Measurements from ENCODE around the gene PCCA.
"Not testable (repeated sequence)": the region's sequence is repeated elsewhere in the genome, so short reads cannot be mapped to it uniquely, and the experiment has no call there.

Gene PCCA

DNA sequence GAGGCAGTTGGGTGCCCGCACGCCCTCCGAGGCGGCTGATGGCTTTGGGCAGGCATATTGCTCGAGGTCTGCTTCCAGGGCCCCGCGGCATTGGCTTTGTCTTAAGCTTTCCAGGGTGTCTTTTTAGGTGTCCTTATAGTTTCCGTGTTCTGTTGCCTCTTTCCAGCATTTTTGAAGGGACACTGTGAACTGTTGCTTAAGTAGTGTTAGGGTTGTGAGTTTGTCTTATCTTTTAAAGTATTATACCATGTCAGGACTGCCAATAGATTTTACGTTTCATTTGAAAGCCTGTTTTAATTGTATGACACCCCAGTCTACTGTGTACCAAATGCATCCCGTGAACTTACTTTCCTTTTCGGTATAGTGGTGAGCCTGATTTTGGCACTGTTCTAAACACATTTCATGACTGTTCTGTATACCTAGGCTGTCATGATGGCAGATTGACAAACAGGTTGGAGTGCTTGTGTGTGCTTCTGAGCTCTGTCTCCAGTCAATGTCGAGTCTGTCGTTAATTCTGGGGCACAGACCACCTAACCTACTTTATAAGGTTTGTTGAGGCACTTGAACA, 656 bp downstream of the PCCA start:
- ATAC-seq, result peak; percentile 79
- Mint-ChIP-seq H3K4me1 (peaks cover 36% of the 10 kb centered on the region), H3K9me3 (no peaks in the 10 kb centered on the region), H3K4me3 (peak overlapping the region; percentile 93 to 95), H3K27me3 (no peaks in the 10 kb centered on the region), H3K27ac (peak overlapping the region; percentile 89 to 91)
- DNase-seq, result peak in 1 of 2 donors; percentile 11

- ATAC-seq (no peak), DNase-seq (no peak)
- no peaks in the 10 kb centered on the region for H3K9me3 Mint-ChIP-seq
- H3K4me3 Mint-ChIP-seq, result peak overlapping the region; percentile 1 to 5
- no peak overlapping the region for H3K27ac Mint-ChIP-seq
- H3K4me1 Mint-ChIP-seq, result peaks cover 46% of the 10 kb centered on the region
- no peaks in the 10 kb centered on the region for H3K27me3 Mint-ChIP-seq
These were observed 2.0 kb downstream of the PCCA start for GRCh38 chr13:100090861-100091260.

DNA sequence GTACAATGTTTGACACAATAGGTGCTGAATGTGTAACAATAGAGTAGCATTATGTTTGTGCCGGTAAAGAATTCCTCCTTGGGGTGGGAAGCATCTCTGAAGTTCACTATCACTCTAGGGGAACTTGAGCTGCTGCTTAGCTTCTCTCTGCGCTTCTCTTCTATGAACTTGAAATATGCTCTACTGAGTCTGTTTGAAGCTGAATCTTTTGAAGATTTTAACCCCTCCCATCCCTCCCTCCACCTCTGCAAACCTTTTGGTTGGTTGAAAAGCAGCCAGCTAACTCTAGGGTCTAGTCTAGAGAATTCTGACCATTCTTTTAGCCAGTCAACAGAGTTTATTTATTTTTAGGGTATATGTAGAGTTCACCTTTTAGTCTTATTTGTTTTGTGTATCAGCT, 2.5 kb downstream of the PCCA start:
- Mint-ChIP-seq H3K9me3 (no peaks in the 10 kb centered on the region), H3K4me1 (peaks cover 49% of the 10 kb centered on the region), H3K27me3 (no peaks in the 10 kb centered on the region), H3K4me3 (no peak overlapping the region), H3K27ac (no peak overlapping the region)
- no peak for DNase-seq
- ATAC-seq, result no peak

- H3K9me3 Mint-ChIP-seq, DNase-seq, H3K4me3 Mint-ChIP-seq, ATAC-seq, H3K27me3 Mint-ChIP-seq, H3K27ac Mint-ChIP-seq: not testable (repeated sequence)
- H3K4me1 Mint-ChIP-seq, result peaks cover 51% of the 10 kb centered on the region
These were observed 3.4 kb downstream of the PCCA start for GRCh38 chr13:100092273-100092672.

- no peak for ATAC-seq
- Mint-ChIP-seq H3K27me3 (no peaks in the 10 kb centered on the region), H3K4me1 (peaks cover 34% of the 10 kb centered on the region), H3K9me3 (no peaks in the 10 kb centered on the region), H3K4me3 (no peak overlapping the region), H3K27ac (no peak overlapping the region)
- no peak for DNase-seq
These were observed 6.6 kb downstream of the PCCA start for GRCh38 chr13:100095498-100095897.

DNA sequence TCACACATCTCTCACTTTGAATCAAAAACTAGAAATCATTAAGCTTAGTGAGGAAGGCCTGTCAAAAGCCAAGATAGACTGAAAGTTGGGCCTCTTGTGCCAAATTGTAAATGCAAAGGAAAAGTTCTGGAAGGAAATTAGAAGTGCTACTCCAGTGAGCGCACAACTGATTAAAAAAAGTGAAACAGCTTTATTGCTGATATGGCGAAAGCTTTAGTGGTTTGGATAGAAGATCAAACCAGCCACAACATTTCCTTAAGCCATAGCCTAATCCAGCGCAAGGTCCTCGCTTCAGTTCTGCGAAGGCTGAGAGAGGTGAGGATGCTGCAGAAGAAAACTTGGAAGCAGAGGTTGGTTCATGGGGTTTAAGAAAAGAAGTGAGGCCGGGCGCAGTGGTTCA, 7.6 kb downstream of the PCCA start:
- DNase-seq (no peak), ATAC-seq (no peak)
- Mint-ChIP-seq H3K27ac (no peak overlapping the region), H3K4me3 (no peak overlapping the region), H3K4me1 (peaks cover 25% of the 10 kb centered on the region), H3K9me3 (no peaks in the 10 kb centered on the region), H3K27me3 (no peaks in the 10 kb centered on the region)

DNA sequence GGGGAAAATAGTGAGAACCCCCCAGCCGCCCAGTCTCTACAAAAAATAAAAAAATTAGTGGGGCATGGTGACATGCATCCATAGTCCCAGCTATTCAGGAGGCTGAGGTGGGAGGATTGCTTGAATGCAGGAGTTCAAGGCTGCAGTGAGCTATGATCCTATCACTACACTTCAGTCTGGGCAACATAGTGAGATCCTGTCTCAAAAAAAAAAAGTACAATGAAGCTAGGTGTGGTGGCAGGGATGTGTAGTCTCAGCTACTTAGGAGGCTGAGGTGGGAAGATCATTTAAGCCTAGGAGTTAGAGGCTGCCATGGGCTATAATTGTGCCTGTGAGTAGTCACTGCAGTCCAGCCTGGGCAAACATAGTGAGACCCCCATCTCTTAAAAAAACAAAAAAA, 8.9 kb downstream of the PCCA start:
- H3K4me3 Mint-ChIP-seq, result no peak overlapping the region
- peaks cover 20% of the 10 kb centered on the region for H3K4me1 Mint-ChIP-seq
- DNase-seq (no peak), ATAC-seq (no peak)
- H3K27ac Mint-ChIP-seq, result no peak overlapping the region
- no peaks in the 10 kb centered on the region for H3K27me3 Mint-ChIP-seq
- H3K9me3 Mint-ChIP-seq, result no peaks in the 10 kb centered on the region

DNA sequence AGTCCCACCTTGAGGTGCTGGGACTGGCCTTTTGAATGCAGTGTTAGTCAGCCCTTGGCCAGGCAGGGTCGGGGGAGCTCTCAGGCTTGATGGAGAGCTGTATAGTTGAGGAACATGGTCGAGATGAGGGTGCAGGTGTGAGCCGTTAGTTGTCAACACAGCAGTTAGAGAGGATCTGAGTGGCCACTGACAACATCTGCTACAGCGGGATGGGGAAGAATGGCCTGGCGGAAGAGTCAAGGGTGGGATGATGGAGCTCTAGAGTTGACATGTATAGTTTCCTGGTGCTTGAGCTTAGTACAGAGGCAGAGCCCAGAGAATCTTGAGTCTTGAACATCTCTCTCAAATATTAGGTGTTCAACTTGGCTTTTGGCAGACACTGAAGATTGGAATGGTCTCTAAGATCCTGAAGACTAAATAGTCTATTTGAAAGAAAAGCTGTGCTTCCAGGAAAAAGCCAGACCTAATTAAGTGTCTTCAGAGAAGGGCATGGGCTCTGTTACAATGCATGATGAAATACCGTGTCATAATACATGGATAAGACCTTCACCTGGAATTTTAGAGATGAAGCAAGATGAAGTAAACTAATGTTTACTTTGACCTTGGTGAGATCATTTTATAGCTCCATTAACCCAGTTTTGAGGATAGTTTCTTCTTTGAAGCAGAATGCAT, 9.7 kb downstream of the PCCA start:
- DNase-seq (no peak), ATAC-seq (no peak)
- H3K4me3 Mint-ChIP-seq, result no peak overlapping the region
- no peaks in the 10 kb centered on the region for H3K27me3 Mint-ChIP-seq
- peaks cover 20% of the 10 kb centered on the region for H3K4me1 Mint-ChIP-seq
- no peak overlapping the region for H3K27ac Mint-ChIP-seq
- H3K9me3 Mint-ChIP-seq, result no peaks in the 10 kb centered on the region

DNA sequence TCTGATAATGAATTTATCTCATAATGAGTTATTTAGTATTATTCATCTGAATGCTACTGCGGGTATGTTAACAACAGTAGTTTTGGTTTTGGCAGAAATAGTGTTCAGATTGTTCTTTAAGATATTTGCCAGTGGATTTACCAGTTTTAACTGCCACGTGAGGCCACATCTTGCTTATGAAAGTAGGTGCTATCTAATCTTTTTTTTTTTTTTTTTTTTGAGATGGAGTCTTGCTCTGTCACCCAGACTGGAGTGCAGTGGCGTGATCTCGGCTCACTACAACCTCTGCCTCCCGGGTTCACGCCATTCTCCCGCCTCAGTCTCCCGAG, 10.2 kb downstream of the PCCA start:
- not testable (repeated sequence) for ATAC-seq, H3K27me3 Mint-ChIP-seq

DNA sequence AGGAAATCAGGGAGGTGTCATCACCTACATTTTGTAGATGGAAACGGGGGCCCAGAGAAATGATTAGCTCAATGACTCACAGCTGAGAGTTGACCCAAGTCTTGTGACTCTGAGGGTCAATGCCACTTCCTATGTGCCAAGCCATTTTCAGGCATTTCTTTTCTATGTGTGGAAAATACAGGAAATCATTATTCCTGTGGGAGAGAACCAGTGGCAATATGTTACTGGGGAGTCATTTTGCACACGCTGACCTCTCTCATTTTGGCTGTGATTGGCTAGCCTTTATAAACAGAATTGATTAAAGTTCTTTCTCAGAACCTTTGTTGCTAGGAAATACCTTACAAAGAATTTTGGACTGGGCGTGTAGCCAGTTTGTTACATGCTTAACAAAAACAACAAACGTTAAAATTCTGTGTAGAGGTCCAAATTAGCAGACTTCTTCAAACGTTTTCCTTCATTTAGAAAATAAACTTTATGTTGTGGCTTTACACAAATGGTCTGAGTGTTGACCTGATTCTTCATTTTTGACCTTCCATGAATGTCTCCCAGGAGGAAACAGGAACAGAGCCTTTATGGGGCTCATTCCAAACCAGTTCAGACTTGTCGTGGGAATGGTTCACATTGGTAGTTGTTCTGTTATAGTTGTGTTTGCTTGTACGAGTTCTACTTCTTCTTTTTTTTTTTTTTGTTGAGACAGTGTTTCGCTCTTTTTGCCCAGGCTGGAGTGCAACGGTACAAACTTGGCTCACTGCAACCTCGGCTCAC, 11.4 kb downstream of the PCCA start:
- Mint-ChIP-seq H3K27ac (no peak overlapping the region), H3K4me1 (peaks cover 16% of the 10 kb centered on the region), H3K27me3 (no peaks in the 10 kb centered on the region), H3K9me3 (no peaks in the 10 kb centered on the region), H3K4me3 (no peak overlapping the region)
- no peak for DNase-seq
- ATAC-seq, result no peak

More for the DNA sequence above, 10.2 kb downstream of the PCCA start:
- H3K27ac Mint-ChIP-seq, DNase-seq, H3K9me3 Mint-ChIP-seq, H3K4me3 Mint-ChIP-seq: not testable (repeated sequence)
- peaks cover 20% of the 10 kb centered on the region for H3K4me1 Mint-ChIP-seq

DNA sequence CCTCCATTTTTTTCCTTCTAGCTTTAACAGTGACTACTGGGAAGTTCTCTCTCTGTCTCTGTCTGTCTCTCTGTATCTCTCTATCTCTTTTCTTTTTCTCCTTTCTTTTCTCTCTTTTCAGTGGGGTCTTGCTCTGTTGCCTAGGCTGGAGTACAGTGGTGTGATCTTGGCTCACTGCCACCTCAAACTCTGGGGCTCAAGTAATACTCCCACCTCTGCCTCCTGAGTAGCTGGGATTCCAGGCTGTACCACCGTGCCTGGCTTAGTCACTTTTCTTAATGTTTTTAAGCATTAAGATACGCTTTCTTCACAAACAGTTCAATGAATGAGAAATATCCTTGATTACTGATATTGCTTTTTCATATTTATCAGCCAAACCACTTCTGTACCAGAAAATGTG, 13.1 kb downstream of the PCCA start:
- DNase-seq (no peak), ATAC-seq (no peak)
- Mint-ChIP-seq H3K9me3 (no peaks in the 10 kb centered on the region), H3K4me1 (no peaks in the 10 kb centered on the region), H3K27me3 (no peaks in the 10 kb centered on the region), H3K4me3 (no peak overlapping the region), H3K27ac (no peak overlapping the region)

- no peaks in the 10 kb centered on the region for H3K9me3 Mint-ChIP-seq
- ATAC-seq, result no peak
- H3K4me3 Mint-ChIP-seq, result no peak overlapping the region
- no peaks in the 10 kb centered on the region for H3K27me3 Mint-ChIP-seq
- H3K4me1 Mint-ChIP-seq, result no peaks in the 10 kb centered on the region
- no peak overlapping the region for H3K27ac Mint-ChIP-seq
- DNase-seq, result no peak
These were observed 17.1 kb downstream of the PCCA start for GRCh38 chr13:100106005-100106404.

GRCh38 chr13:100106705-100107104, 17.8 kb downstream of the PCCA start:
- H3K4me3 Mint-ChIP-seq, result no peak overlapping the region
- H3K27me3 Mint-ChIP-seq, result no peaks in the 10 kb centered on the region
- ATAC-seq, result no peak
- DNase-seq, result no peak
- no peaks in the 10 kb centered on the region for H3K9me3 Mint-ChIP-seq
- H3K4me1 Mint-ChIP-seq, result no peaks in the 10 kb centered on the region
- H3K27ac Mint-ChIP-seq, result no peak overlapping the region

GRCh38 chr13:100108913-100109507, 20.1 kb downstream of the PCCA start:
- DNase-seq (no peak), ATAC-seq (no peak)
- no peaks in the 10 kb centered on the region for H3K9me3 Mint-ChIP-seq
- no peaks in the 10 kb centered on the region for H3K27me3 Mint-ChIP-seq
- H3K27ac Mint-ChIP-seq, result no peak overlapping the region
- H3K4me1 Mint-ChIP-seq, result no peaks in the 10 kb centered on the region
- H3K4me3 Mint-ChIP-seq, result no peak overlapping the region

GRCh38 chr13:100110269-100110668, 21.4 kb downstream of the PCCA start:
- Mint-ChIP-seq H3K27me3 (no peaks in the 10 kb centered on the region), H3K27ac (no peak overlapping the region), H3K9me3 (no peaks in the 10 kb centered on the region), H3K4me3 (no peak overlapping the region), H3K4me1 (peaks cover 6% of the 10 kb centered on the region)
- DNase-seq, result no peak
- ATAC-seq, result no peak

GRCh38 chr13:100112186-100112838, 23.4 kb downstream of the PCCA start:
- Mint-ChIP-seq H3K4me3 (no peak overlapping the region), H3K27ac (no peak overlapping the region), H3K27me3 (no peaks in the 10 kb centered on the region), H3K9me3 (no peaks in the 10 kb centered on the region), H3K4me1 (peaks cover 15% of the 10 kb centered on the region)
- ATAC-seq (no peak), DNase-seq (no peak)
